HEK293 (cell line): ENCODE results near the gene WIPF3.

Experiments
- CTCF ChIA-PET: fragments of 350-600 bp; formaldehyde crosslinking; extraction: SDS; loops from one replicate; lab custom pipeline; 2021; ENCODE audit warnings: antibody characterized with exemption; lab: Yijun Ruan, JAX
- POLR2A ChIA-PET: fragments of 300-600 bp; formaldehyde crosslinking; extraction: SDS; loops from one replicate; lab custom pipeline; 2020; ENCODE audit warnings: antibody characterized with exemption, inconsistent platforms; lab: Yijun Ruan, JAX
- H3K27ac ChIP-seq: fragments of 200-500 bp; sonication (Bioruptor generic); 2 replicates; pipeline ENCODE4 v1.5.1; 2014; ENCODE audit warnings: low read depth, low read length, control low read depth, inconsistent platforms; ENCODE audit errors: extremely low read depth
- H3K36me3 ChIP-seq, 2 experiments: fragments of 200-500 bp in 1 of 2; sonication (Bioruptor generic) in 1 of 2; 1 replicate in 1 of 2; 2 replicates in 1 of 2; pipeline ENCODE4 v1.5.1; 2014 to 2017; ENCODE audit warnings: inconsistent platforms in 2 of 2, low read length in 2 of 2; ENCODE audit not compliant: control insufficient read depth in 2 of 2, insufficient read depth in 1 of 2
- H3K4me1 ChIP-seq: fragments of 200-500 bp; sonication (Bioruptor generic); 2 replicates; pipeline ENCODE4 v1.5.1; 2014; ENCODE audit warnings: mild to moderate bottlenecking, low read length, inconsistent platforms; ENCODE audit not compliant: control insufficient read depth, insufficient read depth
- H3K4me3 ChIP-seq: 2 replicates; pipeline ENCODE4 v1.5.1; 2011; ENCODE audit warnings: low read depth, mild to moderate bottlenecking, control low read depth, low read length, moderate library complexity
- H3K9me3 ChIP-seq: fragments of 200-500 bp; sonication (Bioruptor generic); 2 replicates; pipeline ENCODE4 v1.5.1; 2014; ENCODE audit warnings: low read depth, low read length, inconsistent platforms; ENCODE audit not compliant: control insufficient read depth, insufficient read depth
- ATF2 ChIP-seq: fragments of 450-650 bp; formaldehyde crosslinking; IDR thresholded peaks from 2 replicates; pipeline ENCODE4 v1.5.1; 2016; ENCODE audit warnings: missing biosample characterization, missing genetic modification characterization, low read depth
- TSHZ1 ChIP-seq: fragments of 450-650 bp; formaldehyde crosslinking; IDR thresholded peaks from 2 replicates; pipeline ENCODE4 v1.5.1; 2016; ENCODE audit warnings: missing biosample characterization, missing genetic modification characterization, borderline replicate concordance
- ZFP69B ChIP-seq: fragments of 450-650 bp; formaldehyde crosslinking; IDR thresholded peaks from 2 replicates; pipeline ENCODE4 v1.5.1; 2016; ENCODE audit warnings: missing biosample characterization, missing genetic modification characterization
- ZIC2 ChIP-seq: fragments of 450-650 bp; formaldehyde crosslinking; IDR thresholded peaks from 2 replicates; pipeline ENCODE4 v1.5.1; 2016; ENCODE audit warnings: missing biosample characterization, missing genetic modification characterization
- ZNF157 ChIP-seq: fragments of 450-650 bp; formaldehyde crosslinking; IDR thresholded peaks from 2 replicates; pipeline ENCODE4 v1.5.1; 2016; ENCODE audit warnings: missing biosample characterization, missing genetic modification characterization
- ZNF335 ChIP-seq: fragments of 450-650 bp; formaldehyde crosslinking; conservative IDR thresholded peaks from 2 replicates; pipeline ENCODE4 v1.5.1; 2016; ENCODE audit warnings: missing biosample characterization, missing genetic modification characterization
- ZNF398 ChIP-seq: fragments of 450-650 bp; formaldehyde crosslinking; IDR thresholded peaks from 2 replicates; pipeline ENCODE4 v1.5.1; 2017; ENCODE audit warnings: missing biosample characterization, missing genetic modification characterization
- ZNF473 ChIP-seq: fragments of 450-650 bp; formaldehyde crosslinking; IDR thresholded peaks from 2 replicates; pipeline ENCODE4 v1.5.1; 2017; ENCODE audit warnings: missing biosample characterization, missing genetic modification characterization
- ZNF561 ChIP-seq: fragments of 450-650 bp; IDR thresholded peaks from 2 replicates; pipeline ENCODE4 v1.5.1; 2018; ENCODE audit warnings: missing biosample characterization, missing genetic modification characterization, borderline replicate concordance
- ZNF664 ChIP-seq: fragments of 450-650 bp; formaldehyde crosslinking; IDR thresholded peaks from 2 replicates; pipeline ENCODE4 v1.5.1; 2016; ENCODE audit warnings: missing biosample characterization, missing genetic modification characterization
- ZNF677 ChIP-seq: fragments of 450-650 bp; IDR thresholded peaks from 2 replicates; pipeline ENCODE4 v1.5.0; 2018; ENCODE audit warnings: missing biosample characterization, mild to moderate bottlenecking, missing genetic modification characterization, moderate library complexity
- ZNF692 ChIP-seq: fragments of 450-650 bp; formaldehyde crosslinking; IDR thresholded peaks from 2 replicates; pipeline ENCODE4 v1.5.1; 2016; ENCODE audit warnings: missing biosample characterization, missing genetic modification characterization

Gene WIPF3

DNA sequence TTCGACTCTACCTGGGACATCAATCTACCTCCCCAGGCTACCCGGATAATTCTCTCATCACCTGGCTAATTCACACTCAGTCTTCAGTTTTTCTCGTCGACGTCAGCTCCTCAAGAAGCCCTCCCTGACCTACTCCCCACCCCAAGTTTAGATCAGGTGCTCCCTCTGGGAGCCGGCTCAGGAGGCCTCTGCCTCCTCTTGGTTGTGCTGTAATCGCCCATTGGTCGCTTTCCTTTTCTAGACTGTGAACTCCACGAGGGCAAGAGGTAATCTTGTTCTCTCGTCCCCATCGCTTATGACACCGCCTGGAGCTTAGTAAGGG is 461 bp upstream of the WIPF3 start:
- Histone ChIP-seq H3K4me3 (peak overlapping the region; percentile 55), H3K9me3 (no peaks in the 10 kb centered on the region), H3K36me3 (no peaks in the 10 kb centered on the region), H3K4me1 (peaks cover 12% of the 10 kb centered on the region), H3K27ac (peak overlapping the region; percentile 54; the same call in 1 of the 2 replicates)
- ChIA-PET CTCF (interaction anchor here (1.9 kb wide), 1 partner anchor 115 kb away, joined by 5 read pairs; no protein-coding TSS in a partner anchor), POLR2A (interaction anchor here (1.3 kb wide), 1 partner anchor 14 kb away, joined by 3 read pairs; no protein-coding TSS in a partner anchor)
- TF ChIP-seq ZNF677 (no peak), ZNF473 (tag by site-specific recombination) (no peak), ZNF664 (tag by site-specific recombination) (no peak), TSHZ1 (tag by site-specific recombination) (no peak), ZFP69B (tag by site-specific recombination) (no peak), ZNF398 (tag by site-specific recombination) (no peak), ZNF561 (no peak)

GRCh38 chr7:29806995-29807841 is 910 bp downstream of the WIPF3 start:
- Histone ChIP-seq H3K27ac (peak overlapping the region; percentile 54; the same call in 1 of the 2 replicates), H3K9me3 (no peaks in the 10 kb centered on the region), H3K4me1 (peaks cover 19% of the 10 kb centered on the region), H3K36me3 (no peaks in the 10 kb centered on the region), H3K4me3 (peak overlapping the region; percentile 55)
- CTCF ChIA-PET = interaction anchor here (0.6 to 1.9 kb wide), 2 partner anchors 114 to 122 kb away, joined by 3 to 5 read pairs; no protein-coding TSS in a partner anchor
- TF ChIP-seq ZIC2 (peak; percentile 48), ZNF157 (tag by site-specific recombination) (no peak)
- POLR2A ChIA-PET = interaction anchor here (0.6 to 1.3 kb wide), 2 partner anchors 12 to 33 kb away, joined by 3 read pairs; no protein-coding TSS in a partner anchor

- no peaks in the 10 kb centered on the region for H3K36me3 ChIP-seq
- no peak overlapping the region for H3K4me3 ChIP-seq
- CTCF ChIA-PET = no interaction called here
- POLR2A ChIA-PET = no interaction called here
- H3K27ac ChIP-seq = no peak overlapping the region
- TF ChIP-seq ATF2 (no peak), ZNF692 (tag by site-specific recombination) (0 out of 2 replicates have a peak, but pooled peaks have one; percentile 37), ZNF335 (tag by site-specific recombination) (peak; percentile 63)
- no peaks in the 10 kb centered on the region for H3K9me3 ChIP-seq
- peaks cover 23% of the 10 kb centered on the region for H3K4me1 ChIP-seq
Measured at GRCh38 chr7:29808075-29808801, 1.9 kb downstream of the WIPF3 start.
